Right ventricle myocardium superior (tissue), 1 donor: Measurements from ENCODE around the gene OTX2. TPM values are rescaled to one million over a fixed set of nuclear protein-coding genes. Genes with fewer than 3 reads are reported as not detected.

Experiments
- ATAC-seq: fragments of 200-7000 bp; cut with Tn5 transposase; one replicate; pipeline ENCODE4 v1.9.1; 2020; ENCODE audit warnings: mild to moderate bottlenecking; ENCODE audit not compliant: poor library complexity
- DNase-seq: peaks from one replicate; pipeline ENCODE4 v3.0.0-alpha.2; 2020
- intact Hi-C: fragments of 100-400 bp; cut with DNase I; formaldehyde crosslinking; loops from one replicate; pipeline ENCODE4 v1.11.2; 2022
- total RNA-seq: library from RNA; stranded (reverse); fragmentation: NEBNext Ultra II Directional; extraction: Animal tissue kit (Norgen Biotek cat#: 25700); gene quantifications from one replicate; pipeline ENCODE4 v1.2.1, GENCODE V29; 2021
- donor health status: DM: no; HTN: yes; CAD: no; lungs with severe emphysema.

Gene OTX2
- total RNA-seq, 1 donor from 2014 or later: not detected

- no peak for DNase-seq
- no peak for ATAC-seq
Measured at GRCh38 chr14:56814519-56814959, 4.3 kb upstream of the OTX2 start.

GRCh38 chr14:56813143-56813551 is 2.9 kb upstream of the OTX2 start:
- ATAC-seq (no peak), DNase-seq (no peak)
- intact Hi-C loops: no loop called here

More at GRCh38 chr14:56814519-56814959, 4.3 kb upstream of the OTX2 start:
- intact Hi-C loops: no loop called here

DNA sequence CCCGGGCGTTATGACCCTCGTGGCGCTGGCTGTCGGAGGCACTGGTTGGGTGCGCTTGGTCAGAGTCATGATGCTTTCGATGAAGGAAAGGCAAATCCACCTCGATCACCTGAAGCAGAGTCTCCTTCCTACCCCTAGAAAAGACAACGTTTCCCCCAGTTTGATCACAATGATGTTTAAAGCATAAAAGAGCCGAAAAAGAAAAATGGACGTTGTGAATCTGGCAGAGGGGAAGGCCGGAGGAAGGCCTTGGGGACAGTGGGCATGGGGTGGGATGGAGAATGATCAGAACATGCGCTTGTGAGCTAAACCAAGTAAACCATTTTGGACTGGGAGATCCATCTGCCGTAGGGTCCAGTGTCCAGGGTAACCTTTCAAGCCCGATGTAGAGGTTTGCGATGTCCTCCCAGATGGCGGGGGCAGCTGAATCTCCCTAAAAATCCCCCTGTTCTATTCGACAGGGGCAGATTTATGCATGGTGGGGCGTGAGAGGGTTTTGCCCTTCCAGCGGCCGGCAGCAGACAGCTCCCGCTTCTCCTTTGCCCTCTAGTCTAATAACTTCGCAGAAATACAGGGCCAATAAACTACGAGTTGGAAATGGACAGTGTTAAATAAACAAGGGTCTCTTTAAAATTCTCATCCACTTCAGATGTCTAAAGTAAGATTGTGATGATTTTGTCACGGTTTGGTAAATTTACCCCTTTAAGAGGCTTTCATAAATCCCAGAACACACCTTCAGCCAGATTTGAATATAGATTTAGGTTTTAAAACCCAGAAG is 2.3 kb upstream of the OTX2 start:
- DNase-seq (no peak), ATAC-seq (no peak)
- intact Hi-C loops: no loop called here

DNA sequence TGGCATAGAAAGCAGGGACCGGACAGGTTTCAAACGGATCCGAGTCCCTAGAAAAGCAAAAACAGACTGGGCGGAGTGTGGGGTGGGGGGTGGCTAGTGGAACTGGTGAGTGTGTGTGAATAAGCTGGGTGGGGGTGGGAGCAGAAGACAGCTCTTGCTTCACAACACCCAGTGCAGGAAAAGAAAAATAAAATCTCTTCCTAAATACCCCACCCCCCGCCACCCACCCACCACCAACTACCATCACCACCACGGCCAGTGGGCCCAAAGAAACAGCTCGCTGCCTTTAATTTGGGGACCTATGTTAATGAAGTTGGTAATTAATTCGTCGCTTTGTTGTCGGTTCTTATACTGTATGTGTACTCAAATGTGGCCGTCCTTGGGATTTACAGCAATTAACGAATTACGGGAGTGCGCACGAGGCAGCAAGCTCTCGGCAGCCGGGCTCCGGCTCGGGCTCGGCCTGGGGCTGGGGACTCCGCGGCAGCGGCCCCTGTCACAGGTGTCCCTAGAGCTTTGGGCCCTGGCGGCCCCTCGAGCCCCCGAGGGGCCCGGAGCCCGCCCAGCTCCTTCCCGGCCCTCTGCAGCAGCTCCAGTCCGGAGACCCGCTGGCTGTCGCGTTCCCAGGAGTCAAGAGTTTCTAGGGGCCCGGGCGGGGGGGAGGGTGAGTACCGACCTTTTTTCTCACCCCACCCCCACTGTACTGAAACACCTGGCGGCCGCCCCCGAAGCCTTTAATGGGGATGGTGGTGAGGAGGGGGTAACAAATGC is 1.5 kb upstream of the OTX2 start:
- intact Hi-C loops: no loop called here
- ATAC-seq (no peak), DNase-seq (no peak)

- intact Hi-C loops: no loop called here
- ATAC-seq: no peak
- no peak for DNase-seq
Measured at GRCh38 chr14:56810836-56811592, 735 bp upstream of the OTX2 start.

GRCh38 chr14:56809270-56810146 is 771 bp downstream of the OTX2 start:
- intact Hi-C loops: no loop called here
- DNase-seq: no peak
- ATAC-seq: no peak

DNA sequence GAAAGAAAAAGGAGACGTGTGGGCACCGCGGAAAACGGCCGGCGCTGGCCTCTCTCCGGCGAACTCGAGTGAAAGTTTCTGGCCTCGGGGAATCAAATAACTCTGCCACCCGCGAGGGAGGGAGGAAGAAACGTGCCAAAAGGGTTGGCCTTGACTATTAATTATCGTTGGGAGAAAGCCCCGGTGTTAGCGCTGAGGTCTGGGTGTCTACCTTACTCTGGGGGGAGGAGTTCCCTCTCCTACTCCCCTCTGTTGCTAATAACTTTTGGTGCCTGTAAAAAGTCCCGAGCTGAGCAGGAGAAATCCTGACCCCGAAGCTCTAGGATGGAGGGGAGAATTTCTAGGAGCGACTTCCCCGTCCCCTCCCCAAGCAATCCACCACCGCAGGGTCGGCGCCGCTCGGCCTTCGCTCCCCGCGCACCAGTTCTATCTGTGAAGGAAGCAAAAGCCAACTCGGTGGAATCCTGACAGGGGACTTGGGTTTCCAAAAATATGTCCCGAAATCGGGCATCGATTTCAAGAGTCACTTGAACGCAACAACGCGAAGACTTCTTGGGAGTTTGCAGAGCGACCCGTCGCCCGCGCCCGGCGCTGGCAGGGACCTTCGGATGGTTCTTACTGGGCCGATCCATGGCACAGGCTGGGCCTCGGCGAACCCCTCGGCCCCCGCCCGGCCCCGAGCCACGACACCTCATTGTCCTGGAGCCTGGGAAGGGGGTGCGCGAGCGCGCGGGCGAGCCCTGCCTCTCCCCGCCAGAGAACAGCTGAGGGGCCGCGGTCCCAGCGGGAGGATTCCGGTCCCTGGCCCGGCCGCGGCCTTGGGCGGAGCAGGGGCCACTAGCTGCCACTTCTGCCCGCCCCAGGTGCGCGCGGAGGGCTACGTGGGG is 1.7 kb downstream of the OTX2 start:
- intact Hi-C loops: no loop called here
- ATAC-seq (no peak), DNase-seq (no peak)

DNA sequence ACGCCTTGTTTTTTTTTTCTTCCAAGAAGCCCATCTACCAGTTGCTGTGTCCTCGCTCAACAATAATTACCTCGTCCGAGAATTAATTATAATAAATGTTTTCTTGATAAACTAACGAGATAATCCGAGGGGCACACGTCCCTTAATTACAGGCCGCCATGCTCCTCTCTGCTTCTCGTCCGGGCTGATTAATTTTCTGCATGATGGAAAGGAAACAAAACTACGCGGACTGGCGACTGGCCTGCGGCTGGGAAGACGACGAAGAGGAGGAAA is 2.2 kb downstream of the OTX2 start:
- DNase-seq (no peak), ATAC-seq (no peak)
- intact Hi-C loops: no loop called here

DNA sequence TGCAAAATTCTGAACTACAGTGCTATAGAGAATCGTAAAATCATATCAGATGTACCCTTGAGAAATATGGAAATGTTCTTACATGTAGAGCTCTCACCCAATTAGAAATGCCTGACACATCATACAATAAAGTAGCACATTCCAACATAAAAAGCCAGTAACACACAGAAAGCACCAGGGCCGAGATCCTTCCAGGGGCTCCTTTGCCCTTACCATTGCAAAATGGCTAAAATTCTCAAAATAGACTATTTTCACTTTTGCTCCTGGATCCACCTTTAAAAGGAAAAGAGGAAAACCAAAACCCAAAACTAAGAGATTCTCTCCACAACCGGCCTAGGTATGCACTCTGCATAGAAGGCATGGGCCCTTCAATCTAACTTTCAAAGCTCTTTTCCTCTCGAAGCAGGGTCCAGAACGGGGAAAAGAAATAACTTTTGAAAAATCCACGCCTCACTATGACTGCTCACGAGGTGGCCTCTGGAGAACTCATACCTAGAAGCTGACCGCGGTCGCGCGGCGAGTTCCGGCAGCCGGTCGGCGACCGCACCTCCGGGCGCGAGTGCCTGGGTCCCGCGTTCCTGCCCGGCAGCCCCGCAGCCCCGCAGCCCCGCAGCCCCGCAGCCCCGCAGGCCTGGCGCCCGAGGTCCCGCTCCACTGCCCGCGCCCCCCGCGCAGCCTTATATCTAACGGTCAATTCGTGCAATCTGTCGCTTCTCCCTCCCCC is 2.7 kb downstream of the OTX2 start:
- ATAC-seq (no peak), DNase-seq (no peak)
- intact Hi-C loops: no loop called here

GRCh38 chr14:56806760-56807159 is 3.5 kb downstream of the OTX2 start:
- no peak for ATAC-seq
- DNase-seq: no peak
- intact Hi-C loops: no loop called here

DNA sequence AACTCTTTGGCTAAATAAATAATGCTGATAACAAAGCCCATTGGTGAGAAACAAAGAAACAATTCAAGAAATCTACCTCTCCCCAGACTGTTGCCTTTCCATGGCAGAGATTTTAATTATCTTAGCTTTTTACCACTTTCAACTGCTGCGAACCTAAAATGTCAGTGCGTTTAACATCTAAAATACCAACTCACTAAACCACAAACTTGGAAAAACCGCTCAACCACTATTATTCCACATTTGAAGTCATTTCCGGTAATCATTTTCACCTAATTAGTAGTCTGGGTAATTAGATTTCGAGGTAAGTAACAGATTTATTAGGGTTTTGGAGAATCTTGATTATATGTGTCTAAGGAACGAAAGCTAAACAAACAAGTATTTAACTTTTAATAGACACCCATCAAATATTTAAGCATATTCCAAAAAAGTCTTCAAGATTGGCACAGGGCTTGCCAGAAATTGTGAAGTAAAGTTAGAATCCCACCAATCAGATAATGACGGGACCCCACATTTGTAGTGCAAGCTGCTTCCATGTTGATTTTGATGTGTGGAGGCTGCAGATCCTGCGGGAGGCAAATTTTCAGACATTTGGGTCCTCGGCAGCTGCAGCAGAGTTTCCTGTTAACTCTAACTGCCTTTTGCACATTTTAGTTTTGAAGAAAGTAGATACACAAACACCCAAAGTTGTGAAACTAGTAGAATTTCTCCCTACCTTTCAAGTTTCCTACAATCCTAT is 4.1 kb downstream of the OTX2 start:
- intact Hi-C loops: no loop called here
- ATAC-seq: no peak
- DNase-seq: no peak

- ATAC-seq (no peak), DNase-seq (no peak)
- intact Hi-C loops: no loop called here
Measured at GRCh38 chr14:56805201-56805991, 4.9 kb downstream of the OTX2 start.

DNA sequence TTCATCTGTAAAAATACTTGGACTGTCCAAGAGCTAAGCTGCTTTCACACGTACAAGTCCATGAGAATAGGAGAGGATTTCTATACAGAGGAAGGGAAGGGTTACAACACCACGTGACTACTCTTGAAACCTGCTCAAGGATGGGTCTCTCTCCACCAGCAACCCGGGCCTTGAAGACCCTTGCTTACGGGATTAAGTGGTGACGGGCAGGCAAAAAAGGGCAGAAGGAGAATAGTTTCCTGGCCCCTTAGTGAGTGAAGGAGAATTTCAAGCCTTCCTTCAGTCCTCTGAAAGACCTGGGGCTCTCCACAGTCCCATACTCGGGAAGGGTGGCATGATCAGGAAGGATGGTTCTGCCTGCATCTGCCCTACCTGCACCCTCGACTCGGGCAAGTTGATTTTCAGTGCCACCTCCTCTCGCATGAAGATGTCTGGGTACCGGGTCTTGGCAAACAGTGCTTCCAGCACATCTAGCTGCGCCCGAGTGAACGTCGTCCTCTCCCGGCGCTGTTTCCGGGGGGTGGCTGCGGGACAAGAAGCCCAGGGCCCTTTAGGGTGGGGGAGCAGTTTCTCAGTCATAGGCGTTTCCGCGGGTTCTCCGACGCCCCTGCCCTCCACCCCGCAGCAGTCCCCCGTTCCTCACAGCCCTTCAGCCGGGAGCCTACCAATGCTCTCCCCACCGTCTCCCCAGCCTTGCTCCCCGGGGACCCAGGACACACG is 6.3 kb downstream of the OTX2 start:
- DNase-seq (no peak), ATAC-seq (no peak)
- intact Hi-C loops: no loop called here

- DNase-seq (no peak), ATAC-seq (no peak)
- intact Hi-C loops: no loop called here
Measured at GRCh38 chr14:56801920-56802319, 8.4 kb downstream of the OTX2 start.

GRCh38 chr14:56799343-56799645 is 11.0 kb downstream of the OTX2 start:
- ATAC-seq (no peak), DNase-seq (no peak)
- intact Hi-C loops: no loop called here
